SK-N-MC (cell line): Measurements from ENCODE around the gene MLPH.

Experiments used
- EZH2 ChIP-seq: fragments of 200-600 bp; sonication (generic); IDR thresholded peaks from one replicate; pipeline ENCODE4 v1.6.1; 2017; ENCODE audit warnings: antibody characterized with exemption
- FOXP2 ChIP-seq: optimal IDR thresholded peaks from 2 replicates; pipeline ENCODE3; 2011; ENCODE audit warnings: mild to moderate bottlenecking, moderate library complexity; ENCODE audit not compliant: insufficient read depth; ENCODE audit errors: extremely low read length, control extremely low read depth
- POLR2AphosphoS5 ChIP-seq: IDR thresholded peaks from 2 replicates; pipeline ENCODE4 v1.6.1; 2012; ENCODE audit warnings: mild to moderate bottlenecking, low read depth, low read length, borderline replicate concordance

GRCh38 chr2:237511433-237511832 lies 24.4 kb downstream of the MLPH start:
- TF ChIP-seq POLR2AphosphoS5 (no peak), EZH2 (no peak), FOXP2 (no peak)
